ENCODE measurements around the gene DNAJC5G. TPM values are rescaled to one million over a fixed set of nuclear protein-coding genes. Genes with fewer than 3 reads are reported as not detected.

The DNAJC5G gene
- total and polyA plus RNA-seq, 9 of the 15 experiments (the other 6 are each of a cell fraction or from before 2014, with no cell fraction given), result not detected

GRCh38 chr2:27249891-27250651 is 25.2 kb upstream of the DNAJC5G start:
- Histone ChIP-seq H3K9me1 (ENCODE audit: control insufficient read depth, insufficient read depth, low read length) (no peaks in the 10 kb centered on the region), H3K4me3 (no peak overlapping the region), H2AFZ (ENCODE audit: low read depth, low read length) (peak overlapping the region; percentile 95), H3K27me3 (ENCODE audit: control insufficient read depth in 2 of 2, insufficient read depth in 2 of 2, low read length in 2 of 2) (no peaks in the 10 kb centered on the region), H3K9me3 (replicated peaks; ENCODE audit: control insufficient read depth, insufficient read depth, low read depth, low read length) (no peaks in the 10 kb centered on the region), H3K36me3 (ENCODE audit: control insufficient read depth, insufficient read depth, low read length) (no peaks in the 10 kb centered on the region), H3K79me2 (ENCODE audit: control insufficient read depth, insufficient read depth, low read length) (no peaks in the 10 kb centered on the region), H3K27ac (ENCODE audit: extremely low read depth, low read depth, low read length) (peak overlapping the region; percentile 56; the same call in 2 of the 3 replicates), H3K9ac (ENCODE audit: insufficient read depth in 1 of 2, low read depth in 2 of 2, low read length in 2 of 2) (peak overlapping the region; percentile 39 to 87; a peak in 3 of 4 replicates), H3K4me2 (ENCODE audit: insufficient read depth, low read length) (peak overlapping the region; percentile 48), H3K4me1 (replicated peaks in 1 of 2; ENCODE audit: control insufficient read depth in 2 of 2, insufficient read depth in 2 of 2, low read length in 2 of 2) (peaks cover 9 to 23% of the 10 kb centered on the region in 2 experiments), H4K20me1 (replicated peaks; ENCODE audit: control insufficient read depth, insufficient read depth, low read length) (no peaks in the 10 kb centered on the region; the same call in 1 of the 2 replicates)
- in situ Hi-C loops (cut with MboI), result no loop called here
- ATAC-seq, result peak; percentile 96
- 17% methylated on average over 19 of the region's 22 CpGs for whole genome bisulfite sequencing (ENCODE audit: insufficient coverage, low coverage, missing lambda C conversion rate)
- CTCF ChIA-PET (ENCODE audit: low intra/inter-chr PET ratio), result interaction anchor here (0.6 to 2.2 kb wide), 4 partner anchors 26 to 54 kb away, joined by 4 to 23 read pairs (median 11); no protein-coding TSS in a partner anchor
- no TSS peak for BruUV-seq (replicated peaks)
- peak; percentile 84 to 91 (median 88) for DNase-seq (ENCODE audit: extremely low read depth in 1 of 4, low spot score in 3 of 4)
- POLR2A ChIA-PET, result interaction anchor here (1.3 to 1.9 kb wide), 2 partner anchors 14 to 33 kb away, joined by 3 to 4 read pairs; no protein-coding TSS in a partner anchor
- intact Hi-C loops (cut with micrococcal nuclease), result loop anchor here (1.0 kb wide), 2 partner anchors 30 to 53 kb away; no protein-coding TSS in a partner anchor
- FAIRE-seq, result peak; percentile 74
- TF ChIP-seq ZFP36 (IDR thresholded peaks at IDR 0.05; ENCODE audit: low read depth, low read length, partially characterized antibody) (peak; percentile 6), ZNF384 (IDR thresholded peaks at IDR 0.05; ENCODE audit: low read depth, low read length) (peak; percentile 64; the same call in 1 of the 2 replicates), STAG1 (CRISPR knock-in tag; IDR thresholded peaks at IDR 0.05; ENCODE audit: borderline replicate concordance) (peak; percentile 80), ZBTB43 (CRISPR knock-in tag; IDR thresholded peaks at IDR 0.05) (no peak), ZNF121 (CRISPR knock-in tag; conservative IDR thresholded peaks at IDR 0.05) (peak; percentile 98), HMGN3 (IDR thresholded peaks at IDR 0.05; ENCODE audit: borderline replicate concordance, extremely low read depth, insufficient read length, low read depth, low read length) (peak; percentile 71), TCF3 (CRISPR knock-in tag; IDR thresholded peaks at IDR 0.05) (0 out of 2 replicates have a peak, but pooled peaks have one; percentile 23), ZNF77 (CRISPR knock-in tag; IDR thresholded peaks at IDR 0.05) (no peak), KLF16 (IDR thresholded peaks at IDR 0.05) (no peak), GABPB1 (CRISPR knock-in tag; IDR thresholded peaks at IDR 0.05) (peak; percentile 88), NCOR1 (IDR thresholded peaks at IDR 0.05) (no peak), ARID1B (IDR thresholded peaks at IDR 0.05) (peak; percentile 16; the same call in 1 of the 2 replicates), ETV6 (IDR thresholded peaks at IDR 0.05; ENCODE audit: borderline replicate concordance in 1 of 2, low read depth in 2 of 2, low read length in 1 of 2) (peak in 1 of 2 experiments; percentile 25; a peak in 1 of 4 replicates), ETV6 (CRISPR knock-in tag; IDR thresholded peaks at IDR 0.05; ENCODE audit: borderline replicate concordance) (no peak), PREB (CRISPR knock-in tag; IDR thresholded peaks at IDR 0.05) (no peak), ZFX (CRISPR knock-in tag; IDR thresholded peaks at IDR 0.05) (peak; percentile 75), HMBOX1 (IDR thresholded peaks at IDR 0.05) (no peak), SIX5 (IDR thresholded peaks at IDR 0.05; ENCODE audit: borderline replicate concordance in 1 of 2, insufficient read depth in 1 of 2, low read depth in 1 of 2, low read length in 2 of 2) (no peak)

All from K562 (cell line).